Heart right ventricle (tissue), 16 donors: ENCODE measurements around the gene HCN2. TPM values are rescaled to one million over a fixed set of nuclear protein-coding genes. Genes with fewer than 3 reads are reported as not detected.
A peak's percentile ranks its signal among the peaks of the same experiment; 100 is the strongest.

Experiments
- ATAC-seq, 8 donors: fragments of 200-7000 bp; cut with Tn5 transposase; one replicate each; pipeline ENCODE4 v1.9.1; 2020; ENCODE audit warnings: mild to moderate bottlenecking in 8 of 8, moderate library complexity in 8 of 8, moderate number of reproducible peaks in 1 of 8
- DNase-seq, 2 donors: peaks; one replicate each; pipeline ENCODE4 v3.0.0-alpha.2; 2020
- H3K27ac ChIP-seq, 10 donors: fragments of 200-600 bp; sonication (generic) in 2 of 10; one replicate each; pipeline versions ENCODE4 v1.5.0 to v1.8.0; 2020 to 2022; ENCODE audit warnings: mild to moderate bottlenecking in 3 of 10
- H3K27me3 ChIP-seq, 7 donors: fragments of 200-600 bp; one replicate each; pipeline ENCODE4 v1.8.0; 2021 to 2022; ENCODE audit warnings: mild to moderate bottlenecking in 2 of 7
- H3K36me3 ChIP-seq, 9 donors: fragments of 200-600 bp; sonication (generic) in 1 of 9; one replicate each; pipeline versions ENCODE4 v1.5.0 to v1.8.0; 2020 to 2022; ENCODE audit warnings: mild to moderate bottlenecking in 2 of 9
- H3K4me1 ChIP-seq, 9 donors: fragments of 200-600 bp; sonication (generic) in 1 of 9; one replicate each; pipeline versions ENCODE4 v1.5.0 to v1.8.0; 2020 to 2022; ENCODE audit warnings: mild to moderate bottlenecking in 4 of 9
- H3K4me3 ChIP-seq, 10 donors: fragments of 200-600 bp; sonication (generic) in 2 of 10; one replicate each; pipeline versions ENCODE4 v1.5.0 to v1.8.0; 2020 to 2022; ENCODE audit warnings: mild to moderate bottlenecking in 7 of 10, moderate library complexity in 2 of 10
- H3K9me3 ChIP-seq, 11 donors: fragments of 200-600 bp in 10 of 11; sonication (generic) in 2 of 11; one replicate each; pipeline versions ENCODE4 v1.5.0 to v1.8.0; 2013 to 2022; ENCODE audit warnings: mild to moderate bottlenecking in 2 of 11, control low read depth in 1 of 11, moderate library complexity in 1 of 11
- CTCF ChIP-seq, 9 donors: fragments of 200-600 bp; sonication (generic) in 2 of 9; IDR thresholded peaks; one replicate each; pipeline versions ENCODE4 v1.5.0 to v1.8.0; 2021 to 2022; ENCODE audit warnings: antibody characterized with exemption in 9 of 9, mild to moderate bottlenecking in 5 of 9, moderate library complexity in 1 of 9
- WGBS, 2 donors: extraction: QIAGEN DNeasy Blood & Tissue Kit; methylation state at CpG; one replicate each; pipeline ENCODE4 v1.1.7; 2013; ENCODE audit warnings: inconsistent platforms in 1 of 2; 5-methylcytosine and 5-hydroxymethylcytosine counted together
- intact Hi-C, 10 donors: fragments of 100-400 bp; cut with DNase I; formaldehyde crosslinking; loops; one replicate each; pipeline versions ENCODE4 v1.11.1 to v1.14.2; 2022
- polyA plus RNA-seq, 2 donors: library from polyadenylated mRNA; stranded (reverse); fragments of 200-250 nt; gene quantifications; one replicate each; pipeline ENCODE4 v1.2.3, GENCODE V29; 2013
- total RNA-seq, 10 donors: library from RNA; stranded (reverse); fragmentation: NEBNext Ultra II Directional in 3 of 10; extraction: Animal tissue kit (Norgen Biotek cat#: 25700) in 3 of 10; gene quantifications; one replicate each; pipeline versions ENCODE4 v1.2.1 to v1.2.4, GENCODE V29; 2021 to 2023
- donor health status: Arrhythmogenic right ventricular cardiomyopathy.
- donor health status: ischemic (EF 13 %, LVEDD 7.1; RV severe dilation, severe dysfunction).
- donor health status: healthy with polysubstance abuse.
- donor health status: DM: no; HTN: yes; CAD: no.
- donor health status: DM: no; HTN: no; CAD: no.
- donor health status: ischemic (EF 25% LVEDD 6.9; RV normal size, moderate dysfunction).
- donor health status: ischemic (EF 25% LVEDD 5.7; RV mildly dilated, moderate dysfunction).
- donor health status: healthy.
- donor health status: DM: yes; HTN: yes; CAD: no.
- donor health status: Ischemic cardiomyopathy.
- donor health status: ischemic (EF 35%, LVEDD 5.7; RV mildly dilated, moderate dysfunction).
- donor health status: nonischemic (EF 11% LVEDD 7.7; RV severe dilation, severe dysfunction).
- donor health status: DM: yes; HTN: yes; CAD: no.
- donor health status: PGD.
- donor health status: ischemic (EF 29% LVEDD 5.4; RV normal size, mild dysfunction).
- donor health status: nonischemic (EF 23%, LVEDD 6.1; RV moderate dilation, normal function).

The HCN2 gene
- total and polyA plus RNA-seq, 12 donors: 0.90 to 10.7 (median 4.8) TPM

- 93 to 94% methylated on average over 58 of the region's 58 CpGs for WGBS, 2 donors
- Histone ChIP-seq H3K4me3 (no peak overlapping the region), H3K4me1 (peaks cover 0 to 5% (median 0%) of the 10 kb centered on the region in 9 donors), H3K9me3 (no peaks in the 10 kb centered on the region), H3K27ac (no peak overlapping the region), H3K36me3 (peaks cover 5 to 93% (median 43%) of the 10 kb centered on the region in 9 donors), H3K27me3 (no peaks in the 10 kb centered on the region)
- DNase-seq (no peak), ATAC-seq (no peak)
- intact Hi-C loops: no loop called here
- TF ChIP-seq CTCF (IDR thresholded peaks at IDR 0.05): no peak
Observed at GRCh38 chr19:651114-651818, 61.6 kb downstream of the HCN2 start.

GRCh38 chr19:651991-652390 is 62.3 kb downstream of the HCN2 start:
- ATAC-seq (no peak), DNase-seq (no peak)
- peaks cover under 1 to 12% (median 4%) of the 10 kb centered on the region in 9 donors for H3K4me1 ChIP-seq
- TF ChIP-seq CTCF (IDR thresholded peaks at IDR 0.05): no peak
- H3K27ac ChIP-seq: no peak overlapping the region
- H3K9me3 ChIP-seq: no peaks in the 10 kb centered on the region
- no peaks in the 10 kb centered on the region for H3K27me3 ChIP-seq
- WGBS, 2 donors: 89% methylated on average over 24 of the region's 24 CpGs
- peaks cover 5 to 85% (median 39%) of the 10 kb centered on the region in 9 donors for H3K36me3 ChIP-seq
- H3K4me3 ChIP-seq: no peak overlapping the region
- intact Hi-C loops: no loop called here

GRCh38 chr19:652467-653389 is 63.0 kb downstream of the HCN2 start:
- no peak overlapping the region for H3K4me3 ChIP-seq
- no peaks in the 10 kb centered on the region for H3K9me3 ChIP-seq
- intact Hi-C loops: no loop called here
- no peak for TF ChIP-seq CTCF (IDR thresholded peaks at IDR 0.05)
- H3K4me1 ChIP-seq: peaks cover 8 to 19% (median 11%) of the 10 kb centered on the region in 9 donors
- no peaks in the 10 kb centered on the region for H3K27me3 ChIP-seq
- 92 to 94% methylated on average over 54 of the region's 54 CpGs for WGBS, 2 donors
- DNase-seq (no peak), ATAC-seq (no peak)
- peaks cover 5 to 84% (median 31%) of the 10 kb centered on the region in 9 donors for H3K36me3 ChIP-seq
- no peak overlapping the region for H3K27ac ChIP-seq

- no peaks in the 10 kb centered on the region for H3K9me3 ChIP-seq
- peaks cover 5 to 84% (median 26%) of the 10 kb centered on the region in 9 donors for H3K36me3 ChIP-seq
- peaks cover 15 to 26% (median 18%) of the 10 kb centered on the region in 9 donors for H3K4me1 ChIP-seq
- WGBS, 2 donors: 91 to 94% methylated on average over 17 of the region's 17 CpGs
- no peak for TF ChIP-seq CTCF (IDR thresholded peaks at IDR 0.05)
- DNase-seq: peak in 1 of 2 donors; percentile 9
- no peak overlapping the region for H3K27ac ChIP-seq
- ATAC-seq: no peak
- no peaks in the 10 kb centered on the region for H3K27me3 ChIP-seq
- intact Hi-C loops: no loop called here
- no peak overlapping the region for H3K4me3 ChIP-seq
Observed at GRCh38 chr19:653425-653824, 63.7 kb downstream of the HCN2 start.
